Esophagus mucosa (tissue), 1 donor: ENCODE results near the gene LIMCH1. TPM values are rescaled to one million over a fixed set of nuclear protein-coding genes. Genes with fewer than 3 reads are reported as not detected.
"Not testable (repeated sequence)": the region's sequence is repeated elsewhere in the genome, so short reads cannot be mapped to it uniquely, and the experiment has no call there.

Experiments
- ATAC-seq: fragments of 200-7000 bp; cut with Tn5 transposase; one replicate; pipeline ENCODE4 v1.9.1; 2020
- total RNA-seq: library from RNA; stranded (reverse); gene quantifications from one replicate; pipeline ENCODE4 v1.2.4, GENCODE V29; 2023
- donor health status: DM: yes; HTN: yes; CAD: no.

Gene LIMCH1
- total RNA-seq, 1 donor from 2014 or later: 15.5 TPM

GRCh38 chr4:41611124-41611838 lies 73.3 kb downstream of the LIMCH1 start:
- peak; percentile 92 for ATAC-seq

- peak; percentile 98 for ATAC-seq
Observed at GRCh38 chr4:41611881-41612871, 74.2 kb downstream of the LIMCH1 start.

GRCh38 chr4:41613386-41613785 lies 75.4 kb downstream of the LIMCH1 start:
- ATAC-seq: no peak

- ATAC-seq: no peak
Observed at GRCh38 chr4:41613821-41614220, 75.9 kb downstream of the LIMCH1 start.

GRCh38 chr4:41614519-41614918 lies 76.6 kb downstream of the LIMCH1 start:
- no peak for ATAC-seq

GRCh38 chr4:41619161-41619560 lies 81.2 kb downstream of the LIMCH1 start:
- no peak for ATAC-seq

DNA sequence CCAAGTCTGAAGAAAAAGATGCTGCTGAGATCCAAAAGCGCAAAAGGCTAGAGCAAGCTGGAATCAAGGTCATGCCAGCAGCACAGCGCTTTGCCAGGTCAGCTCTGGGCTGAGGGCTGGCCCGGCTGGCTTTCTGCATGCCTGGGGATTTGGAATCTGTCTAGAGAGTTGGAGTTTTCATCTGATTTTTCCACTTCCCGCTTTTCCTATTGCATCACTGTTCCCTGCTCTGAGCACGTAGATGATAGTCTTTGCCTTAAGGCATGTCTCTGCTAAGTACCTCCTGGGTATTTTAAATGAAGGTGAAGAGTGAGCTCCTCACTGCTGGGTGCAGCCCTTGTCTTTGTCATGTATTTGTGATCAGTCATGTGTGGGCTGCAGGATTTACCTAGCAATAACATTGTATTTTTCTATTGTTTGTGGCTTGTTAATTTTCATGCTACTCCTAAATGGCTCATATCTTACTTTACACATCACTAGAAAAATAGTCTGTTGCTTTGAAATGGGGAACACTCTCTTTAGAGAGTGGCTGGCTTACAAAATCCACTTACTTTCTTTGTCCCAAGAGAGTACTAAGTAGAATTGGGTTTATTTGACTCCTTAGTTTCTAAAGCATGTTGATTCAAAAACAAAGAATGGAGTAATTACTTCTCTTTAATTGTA lies 82.8 kb downstream of the LIMCH1 start:
- peak; percentile 28 for ATAC-seq

GRCh38 chr4:41622787-41623186 lies 84.8 kb downstream of the LIMCH1 start:
- no peak for ATAC-seq

DNA sequence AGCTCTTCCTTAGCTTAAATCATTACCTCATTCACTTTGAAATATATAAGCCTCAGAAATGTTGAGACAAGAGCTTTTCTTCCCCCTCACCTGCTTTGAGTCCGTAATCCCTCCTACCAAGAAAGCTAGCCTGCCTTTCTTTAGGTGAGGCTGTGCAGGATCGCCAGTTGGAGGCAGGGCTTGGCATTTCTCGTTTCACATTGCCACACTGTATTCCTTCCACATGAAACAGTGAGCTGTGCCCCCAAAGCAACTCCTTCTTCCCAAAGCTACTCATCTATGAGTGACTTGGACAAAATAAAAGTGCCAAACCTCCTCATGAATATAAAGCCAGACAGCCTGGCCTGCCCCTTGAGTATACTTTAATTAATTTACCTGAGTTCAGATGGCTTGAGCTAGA lies 86.8 kb downstream of the LIMCH1 start:
- no peak for ATAC-seq

DNA sequence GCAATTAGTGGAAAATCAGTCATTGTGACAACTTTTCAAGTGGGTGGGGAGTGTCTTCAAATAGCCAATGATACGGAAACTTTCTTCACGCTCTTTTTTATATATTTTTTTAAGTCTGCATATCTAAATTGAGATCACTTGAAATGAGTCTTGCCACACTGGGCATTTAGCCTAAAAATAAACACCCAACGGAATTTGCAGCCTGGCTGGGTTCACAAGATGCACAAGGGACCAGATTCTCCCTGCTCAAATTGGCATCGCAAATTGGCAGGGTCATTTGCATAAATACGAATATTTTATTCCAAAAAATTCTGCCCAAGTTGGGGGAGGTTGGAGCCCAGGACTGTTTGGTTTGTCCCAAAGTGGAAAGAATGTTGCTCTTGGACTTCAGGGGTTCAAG lies 87.6 kb downstream of the LIMCH1 start:
- no peak for ATAC-seq

GRCh38 chr4:41628936-41629335 lies 91.0 kb downstream of the LIMCH1 start:
- no peak for ATAC-seq

DNA sequence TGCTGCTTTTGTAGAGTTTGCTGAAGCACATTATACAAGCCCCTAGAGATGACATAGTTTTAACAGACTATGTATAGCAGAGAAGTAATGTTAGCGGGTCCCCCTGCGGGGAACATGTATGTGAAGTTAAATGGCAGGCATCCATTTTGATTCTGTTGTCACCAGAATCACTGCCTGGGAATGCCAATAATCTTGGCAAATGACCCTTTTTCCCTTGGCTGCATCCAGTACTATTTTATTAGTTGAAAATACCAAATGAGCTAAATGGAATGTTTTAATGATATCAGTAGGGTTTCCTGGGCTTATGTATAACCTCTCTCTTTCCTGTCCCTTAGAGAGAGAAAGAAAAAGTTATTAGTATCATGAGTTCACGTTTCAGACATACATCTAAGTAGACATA lies 93.6 kb downstream of the LIMCH1 start:
- no peak for ATAC-seq

DNA sequence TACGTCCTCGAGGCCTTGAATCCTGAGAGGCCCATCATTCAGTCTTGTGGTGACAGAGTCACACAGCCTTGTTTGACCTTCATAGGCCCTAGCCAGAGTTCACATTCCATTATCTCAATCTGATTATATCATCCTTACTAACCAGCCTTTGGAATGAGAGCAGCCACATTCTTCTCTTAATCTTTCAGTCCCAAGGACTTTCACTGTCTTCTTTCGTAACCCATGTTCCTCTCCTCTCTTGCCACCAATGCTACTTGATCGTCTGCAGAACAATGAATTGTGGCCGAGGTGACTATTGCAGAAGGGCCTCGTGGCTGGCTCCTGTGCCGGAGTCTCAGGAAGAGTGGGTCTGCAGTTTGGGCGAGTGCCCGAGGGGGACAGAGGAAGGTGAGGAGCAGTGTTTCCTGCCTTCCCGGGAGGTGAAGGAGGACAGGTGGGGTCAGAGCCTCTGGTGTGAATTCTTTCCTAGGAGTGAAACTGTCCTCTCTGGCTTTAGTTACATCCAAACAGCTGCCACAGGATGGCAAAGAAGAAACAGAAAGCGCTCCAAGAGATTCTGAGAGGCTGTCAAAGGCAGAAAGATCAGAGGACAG lies 94.6 kb downstream of the LIMCH1 start:
- ATAC-seq: no peak

GRCh38 chr4:41633321-41633720 lies 95.4 kb downstream of the LIMCH1 start:
- no peak for ATAC-seq

- no peak for ATAC-seq
Observed at GRCh38 chr4:41635441-41635840, 97.5 kb downstream of the LIMCH1 start.

- ATAC-seq: no peak
Observed at GRCh38 chr4:41638203-41638602, 100.2 kb downstream of the LIMCH1 start.

DNA sequence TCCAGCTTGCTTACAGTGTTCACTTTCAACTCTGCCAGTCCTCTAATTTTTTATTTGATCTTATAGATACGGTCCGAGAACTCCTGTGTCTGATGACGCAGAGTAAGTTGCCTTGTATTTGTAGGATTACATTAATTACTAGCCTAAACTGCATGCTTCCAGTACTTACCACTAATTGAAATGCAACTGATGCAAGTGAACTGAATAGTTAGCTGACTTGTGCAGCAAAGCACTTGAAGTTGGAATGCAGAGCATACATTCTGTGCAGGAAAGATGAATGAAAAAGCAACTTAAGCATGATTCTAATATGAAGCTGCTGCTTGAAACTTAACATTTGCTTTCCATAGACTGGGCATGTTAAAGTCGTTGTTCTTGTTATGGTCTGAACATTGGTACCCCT lies 100.9 kb downstream of the LIMCH1 start:
- no peak for ATAC-seq

- no peak for ATAC-seq
Observed at GRCh38 chr4:41639291-41639690, 101.3 kb downstream of the LIMCH1 start.

- no peak for ATAC-seq
Observed at GRCh38 chr4:41640906-41641305, 102.9 kb downstream of the LIMCH1 start.

DNA sequence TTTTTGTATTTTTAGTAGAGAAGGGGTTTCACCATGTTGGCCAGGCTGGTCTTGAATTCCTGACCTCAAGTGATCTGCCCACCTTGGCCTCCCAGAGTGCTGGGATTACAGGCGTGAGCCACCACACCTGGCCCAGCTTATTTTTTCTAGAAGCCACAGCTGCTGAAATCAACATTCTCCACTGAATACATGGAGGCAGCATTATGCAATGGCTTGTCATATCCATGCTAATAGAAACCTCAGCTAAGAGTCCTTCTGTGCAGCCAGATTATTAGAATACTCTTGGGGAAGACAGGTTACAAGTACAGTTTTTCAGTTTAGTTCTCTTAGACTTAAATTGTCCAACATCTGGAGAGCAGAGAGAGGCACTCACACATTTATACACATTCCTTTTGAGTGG lies 104.8 kb downstream of the LIMCH1 start:
- not testable (repeated sequence) for ATAC-seq

DNA sequence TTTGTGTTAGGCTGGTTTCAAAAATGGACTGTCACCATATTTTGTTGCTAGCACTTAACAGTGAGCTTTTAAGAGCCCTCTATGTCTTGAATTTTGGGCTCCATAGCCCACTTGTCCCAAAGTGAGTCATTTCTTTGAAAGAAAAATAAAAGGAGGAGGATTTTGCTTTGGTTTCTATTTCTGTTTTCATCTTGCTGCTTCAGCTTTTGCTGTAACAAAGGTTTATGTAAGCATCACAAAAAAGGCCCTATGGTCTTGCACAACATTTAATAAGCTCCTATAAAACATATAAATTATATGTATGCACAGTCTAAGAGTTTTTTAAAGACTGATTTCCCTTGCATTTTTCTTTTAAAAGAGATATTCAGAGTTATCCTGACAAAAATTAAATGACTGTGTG lies 105.4 kb downstream of the LIMCH1 start:
- ATAC-seq: no peak

GRCh38 chr4:41644288-41644914 lies 106.4 kb downstream of the LIMCH1 start:
- ATAC-seq: peak; percentile 88
